Measurements from ENCODE around the gene FAM53B.

Gene FAM53B

GRCh38 chr10:124696446-124697392, 47.5 kb downstream of the FAM53B start:
- peak; percentile 42 to 52 (median 44) for DNase-seq

GRCh38 chr10:124695259-124695658, 48.9 kb downstream of the FAM53B start:
- no peak for DNase-seq

GRCh38 chr10:124694481-124695220, 49.5 kb downstream of the FAM53B start:
- no peak for DNase-seq

DNA sequence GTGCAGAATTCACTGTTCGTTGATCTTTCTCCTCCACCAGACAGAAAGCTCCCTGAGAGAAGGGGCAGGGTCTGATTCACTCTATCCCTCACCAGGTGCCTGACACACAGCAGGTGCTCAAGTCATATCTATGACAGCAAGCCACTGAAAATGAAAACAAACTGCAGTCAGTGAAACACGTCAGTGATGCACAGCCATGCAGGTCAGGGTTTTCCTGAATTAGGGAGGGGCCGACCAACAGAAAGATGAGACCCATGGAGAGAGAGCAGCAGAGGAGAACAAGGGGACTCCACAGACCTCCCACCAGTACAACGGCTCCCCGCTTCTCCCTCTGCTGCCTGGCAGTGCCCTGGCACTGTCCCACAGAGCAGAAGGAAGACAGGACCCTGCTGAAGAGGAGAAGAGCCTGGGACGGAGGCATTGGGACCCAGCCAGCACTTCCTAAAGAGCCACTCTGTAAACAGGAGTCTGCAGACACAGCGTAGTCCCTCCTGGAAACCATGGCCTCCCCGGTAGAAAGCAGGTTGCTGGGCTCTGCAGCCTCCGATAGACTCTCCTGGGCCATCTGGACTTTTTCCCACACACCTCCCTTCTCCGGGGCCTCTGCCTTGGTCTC, 50.3 kb downstream of the FAM53B start:
- DNase-seq, result no peak

DNA sequence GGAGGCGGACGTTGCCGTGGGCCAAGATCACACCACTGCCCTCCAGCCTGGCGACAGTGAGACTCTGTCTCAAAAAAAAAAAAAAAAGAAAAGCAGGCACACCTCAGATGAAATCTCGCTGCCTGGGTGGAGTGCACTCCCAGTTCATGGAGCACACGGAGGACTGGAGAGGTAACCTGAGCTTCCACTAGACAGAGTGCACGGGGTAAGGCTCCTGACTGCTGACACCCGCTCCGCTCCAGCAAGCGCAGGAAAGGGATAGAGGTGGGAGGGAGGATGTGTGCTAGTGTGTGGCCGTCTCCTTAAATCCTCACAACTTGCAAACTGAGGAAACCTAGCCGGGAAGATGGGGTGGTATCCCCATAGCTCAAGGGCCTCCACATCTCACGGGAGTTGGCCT, 50.8 kb downstream of the FAM53B start:
- no peak for DNase-seq

GRCh38 chr10:124692100-124692446, 52.1 kb downstream of the FAM53B start:
- no peak for DNase-seq

DNA sequence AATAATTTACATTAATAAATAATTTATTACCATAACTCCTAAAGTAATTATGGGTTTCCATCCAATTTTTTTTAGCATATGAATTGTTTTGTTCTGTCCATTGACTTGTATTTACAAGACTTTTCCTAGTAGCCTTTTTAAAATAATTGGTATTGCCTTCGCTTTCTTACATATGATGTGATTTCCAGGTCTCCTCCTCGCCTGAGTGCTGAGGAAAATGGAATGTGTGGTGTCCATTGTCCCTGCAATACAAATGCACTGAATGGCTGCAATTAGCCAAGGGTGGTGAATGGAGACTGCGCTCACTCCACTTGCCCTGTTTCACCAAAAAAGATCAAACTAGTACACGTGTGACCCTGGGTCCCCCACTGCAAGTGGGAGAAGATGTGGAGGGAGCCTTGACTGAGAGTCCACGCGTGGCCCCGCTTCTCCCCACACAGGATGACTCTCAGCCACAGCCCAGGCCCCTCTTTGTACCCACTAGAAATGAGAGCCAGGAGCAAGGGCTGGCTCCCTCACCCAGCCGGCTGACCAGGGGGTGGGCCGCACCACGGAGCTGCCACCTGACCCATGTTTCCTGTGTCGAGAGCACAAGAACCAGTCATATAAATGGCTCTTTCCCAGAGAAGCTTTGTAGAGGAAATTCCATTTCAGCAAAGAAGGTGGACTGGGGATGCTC, 52.6 kb downstream of the FAM53B start:
- no peak for DNase-seq

GRCh38 chr10:124691002-124691401, 53.2 kb downstream of the FAM53B start:
- no peak for DNase-seq

DNA sequence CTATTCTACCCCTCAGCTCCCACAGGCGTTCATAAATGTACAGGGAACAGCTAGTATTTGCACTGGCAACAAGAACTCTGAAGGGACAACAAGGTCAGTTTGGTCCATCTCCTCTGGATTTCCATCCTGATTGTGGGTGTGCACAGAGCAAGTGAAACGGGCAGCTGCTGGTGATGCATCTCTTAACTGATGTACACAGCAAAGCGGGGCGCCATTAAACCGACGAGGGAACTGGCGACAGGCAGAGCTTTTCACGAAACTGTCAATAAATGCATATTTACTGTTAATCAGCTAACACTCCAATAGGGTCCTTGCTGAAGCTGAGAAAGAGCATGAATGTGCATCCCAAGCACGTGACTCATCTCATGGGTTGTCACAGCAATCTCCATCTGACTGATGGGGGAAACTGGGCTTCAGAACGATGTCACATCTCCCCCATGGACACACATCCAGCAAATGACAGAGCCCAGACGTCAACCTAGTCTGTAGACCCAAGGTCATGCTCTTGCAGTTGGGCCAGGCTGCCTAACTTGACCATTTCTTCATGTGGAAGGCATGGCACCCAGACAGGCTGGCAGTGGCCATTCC, 54.2 kb downstream of the FAM53B start:
- peak in 1 of 3 donors; percentile 36 for DNase-seq

- DNase-seq, result no peak
Measured at GRCh38 chr10:124688889-124689670, 55.1 kb downstream of the FAM53B start.

- no peak for DNase-seq
Measured at GRCh38 chr10:124688386-124688785, 55.8 kb downstream of the FAM53B start.

DNA sequence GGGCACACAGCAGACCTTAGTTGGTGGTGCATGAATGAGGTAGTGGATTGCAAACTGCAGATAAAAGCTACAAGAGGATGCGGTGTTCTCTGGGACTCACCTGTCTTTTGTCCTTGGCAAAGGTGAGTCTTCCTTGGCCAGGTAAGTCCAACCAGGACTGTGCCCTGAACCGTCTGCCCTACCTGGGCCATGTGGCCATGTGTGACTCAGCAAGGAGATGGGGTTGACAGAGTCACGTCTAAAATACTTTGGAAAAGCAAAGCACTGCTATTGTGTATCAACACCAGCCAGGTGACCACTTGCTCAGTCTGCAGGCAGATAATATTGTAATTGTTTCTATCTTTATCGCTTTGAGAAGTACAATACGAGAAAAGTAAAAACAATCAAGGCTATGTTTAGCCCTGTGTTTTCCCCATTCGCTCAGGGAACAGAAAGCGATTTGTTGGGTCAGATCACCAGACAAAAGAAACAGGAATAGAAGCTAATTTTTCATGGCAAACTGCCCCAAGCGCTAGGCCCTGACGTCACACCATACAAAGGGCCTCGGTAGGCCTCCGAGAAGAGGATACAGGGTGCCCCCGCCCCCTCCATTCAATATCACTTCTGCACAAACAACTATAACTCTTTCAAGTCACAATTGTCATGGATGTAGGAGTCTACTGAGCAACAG, 57.3 kb downstream of the FAM53B start:
- DNase-seq, result peak; percentile 78 to 91 (median 87)

DNA sequence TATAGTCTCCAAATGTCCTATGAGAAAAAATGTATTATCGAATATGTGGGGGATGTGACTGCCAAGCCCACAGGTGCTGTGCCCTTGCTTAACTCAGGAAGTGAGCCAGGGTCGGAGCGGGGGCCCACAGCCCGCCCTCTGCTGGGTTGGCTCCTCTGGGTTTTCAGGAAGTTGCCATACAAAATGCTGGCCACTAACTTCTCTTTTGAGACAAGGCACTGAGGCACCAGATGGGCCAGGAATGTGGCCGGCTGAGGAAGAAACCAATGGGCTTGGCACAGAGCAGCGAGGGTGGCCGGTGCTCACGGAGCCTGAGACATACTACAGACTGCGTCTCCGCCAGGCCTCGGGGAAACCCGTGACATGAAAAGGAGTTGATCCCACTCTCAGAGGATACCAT, 58.9 kb downstream of the FAM53B start:
- peak; percentile 71 to 78 (median 78) for DNase-seq

DNA sequence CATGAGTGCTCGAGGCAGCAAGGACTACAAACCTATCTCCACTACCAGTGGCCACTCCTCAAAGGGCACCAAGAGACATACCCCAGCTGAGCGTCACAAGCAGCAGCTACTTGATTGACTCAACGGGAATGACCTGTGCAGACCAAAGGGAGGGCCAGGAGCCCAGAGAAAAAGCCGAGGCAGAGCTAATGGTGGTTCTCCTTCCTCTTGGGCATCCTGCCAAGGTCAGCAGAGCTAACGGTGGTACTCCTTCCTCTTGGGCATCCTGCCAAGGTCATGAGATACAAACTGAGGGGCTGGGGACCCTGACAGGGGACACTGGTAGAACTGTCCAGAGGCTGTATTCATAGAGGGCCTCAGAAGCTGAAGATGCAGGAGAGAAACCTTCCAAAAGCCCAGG, 60.4 kb downstream of the FAM53B start:
- peak in 2 of 3 donors; percentile 44 to 48 for DNase-seq

GRCh38 chr10:124681626-124682552, 62.3 kb downstream of the FAM53B start:
- no peak for DNase-seq

DNA sequence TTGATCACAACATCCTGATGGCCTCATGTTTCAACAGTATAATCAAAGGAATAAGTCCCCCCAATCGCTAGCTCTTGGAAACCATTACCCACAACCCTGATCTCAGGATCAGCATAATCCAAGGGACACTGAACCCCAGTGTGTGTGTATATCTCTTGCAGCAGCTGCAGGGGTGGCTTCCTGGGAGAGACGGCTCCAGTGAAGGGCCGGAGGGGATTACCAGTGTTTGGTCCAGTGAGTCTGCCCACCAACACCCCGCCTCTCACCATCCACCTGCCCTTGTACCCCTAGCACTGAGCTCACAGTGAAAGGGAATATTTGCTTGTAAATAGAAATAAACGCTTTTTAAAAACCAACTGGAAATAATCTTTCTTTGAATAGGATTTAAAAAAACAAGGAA, 63.1 kb downstream of the FAM53B start:
- no peak for DNase-seq

GRCh38 chr10:124680675-124681074, 63.5 kb downstream of the FAM53B start:
- peak; percentile 89 to 91 (median 91) for DNase-seq

DNA sequence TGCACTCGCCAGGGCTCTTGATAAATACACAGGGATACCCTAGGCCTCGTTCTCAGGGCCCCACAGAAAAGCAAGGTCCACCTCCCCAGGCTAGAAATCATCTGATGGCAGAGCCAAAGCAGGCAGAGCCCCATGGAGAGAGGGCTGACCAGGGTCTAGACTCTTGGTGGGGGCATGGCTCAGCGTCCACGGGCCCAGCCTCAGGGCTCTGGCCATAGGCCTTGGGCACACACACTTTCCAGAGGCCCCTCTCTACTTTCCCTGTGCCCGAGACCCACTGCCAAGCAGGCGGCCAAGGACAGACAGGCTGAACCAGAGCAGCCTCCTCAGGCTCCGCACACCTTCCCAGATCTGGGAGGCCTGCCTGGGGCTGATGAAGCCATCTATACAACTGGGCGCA, 64.8 kb downstream of the FAM53B start:
- DNase-seq, result no peak

GRCh38 chr10:124678557-124679240, 65.5 kb downstream of the FAM53B start:
- DNase-seq, result no peak
